Keratinocyte (primary cell): ENCODE results near the gene SLC22A12. TPM values are rescaled to one million over a fixed set of nuclear protein-coding genes. Genes with fewer than 3 reads are reported as not detected.

Source experiments
- DNase-seq: peaks from one replicate; pipeline ENCODE4 v3.0.0-alpha.2; 2011; ENCODE audit warnings: low read depth, missing footprints, low spot score
- FAIRE-seq: peaks from 2 replicates; lab custom pipeline; 2011; peaks lifted over from hg19 to GRCh38; lab: Jason Lieb, UNC
- H2AFZ ChIP-seq: 2 replicates; pipeline ENCODE4 v1.6.0; 2012; ENCODE audit warnings: low read length, control low read depth, inconsistent platforms; ENCODE audit not compliant: control insufficient read depth
- H3K27ac ChIP-seq: 2 replicates; pipeline ENCODE4 v1.5.1; 2011; ENCODE audit warnings: low read length; ENCODE audit not compliant: control insufficient read depth, insufficient read depth
- H3K27me3 ChIP-seq: 3 replicates; pipeline ENCODE4 v1.6.0; 2011; ENCODE audit warnings: low read length; ENCODE audit not compliant: control insufficient read depth, insufficient read depth; ENCODE audit errors: extremely low read depth
- H3K36me3 ChIP-seq, 2 experiments: 2 replicates in 1 of 2; 3 replicates in 1 of 2; pipeline ENCODE4 v1.5.1; 2011; ENCODE audit warnings: low read length in 2 of 2, mild to moderate bottlenecking in 1 of 2; ENCODE audit not compliant: control insufficient read depth in 2 of 2, insufficient read depth in 2 of 2; ENCODE audit errors: extremely low read depth in 1 of 2
- H3K4me1 ChIP-seq: 3 replicates; pipeline ENCODE4 v1.5.1; 2011; ENCODE audit warnings: low read length; ENCODE audit not compliant: control insufficient read depth, insufficient read depth; ENCODE audit errors: extremely low read depth
- H3K4me2 ChIP-seq: 3 replicates; pipeline ENCODE4 v1.6.0; 2011; ENCODE audit warnings: low read depth, low read length; ENCODE audit not compliant: control insufficient read depth, insufficient read depth; ENCODE audit errors: extremely low read depth
- H3K4me3 ChIP-seq, 3 experiments: fragments of 200-600 bp in 1 of 3; sonication (generic) in 1 of 3; 2 replicates in 2 of 3; 3 replicates in 1 of 3; pipeline ENCODE4 v1.5.1; 2011 to 2016; ENCODE audit warnings: low read length in 3 of 3, mild to moderate bottlenecking in 3 of 3, control low read depth in 2 of 3, inconsistent platforms in 1 of 3, low read depth in 1 of 3, mixed read lengths in 1 of 3, mixed run types in 1 of 3, moderate library complexity in 1 of 3; ENCODE audit not compliant: control insufficient read depth in 2 of 3, insufficient read depth in 2 of 3; ENCODE audit errors: extremely low read depth in 1 of 3
- H3K79me2 ChIP-seq: 2 replicates; pipeline ENCODE4 v1.6.0; 2012; ENCODE audit warnings: low read length; ENCODE audit not compliant: control insufficient read depth, insufficient read depth
- H3K9ac ChIP-seq: 3 replicates; pipeline ENCODE4 v1.6.0; 2011; ENCODE audit warnings: low read length; ENCODE audit not compliant: control insufficient read depth, insufficient read depth; ENCODE audit errors: extremely low read depth
- H3K9me1 ChIP-seq: 3 replicates; pipeline ENCODE4 v1.6.0; 2011; ENCODE audit warnings: low read length; ENCODE audit not compliant: control insufficient read depth, insufficient read depth; ENCODE audit errors: extremely low read depth
- H3K9me3 ChIP-seq: 2 replicates; pipeline ENCODE4 v1.5.1; 2012; ENCODE audit warnings: low read depth, low read length; ENCODE audit not compliant: control insufficient read depth
- H4K20me1 ChIP-seq: 3 replicates; pipeline ENCODE4 v1.6.0; 2011; ENCODE audit warnings: low read length; ENCODE audit not compliant: control insufficient read depth, insufficient read depth; ENCODE audit errors: extremely low read depth
- CTCF ChIP-seq, 3 experiments: IDR thresholded peaks in 1 of 3; conservative IDR thresholded peaks in 1 of 3; optimal IDR thresholded peaks in 1 of 3; 2 replicates in 2 of 3; 3 replicates in 1 of 3; pipeline versions ENCODE3 to v1.5.1; 2011; ENCODE audit warnings: low read length in 3 of 3, mild to moderate bottlenecking in 3 of 3, moderate library complexity in 2 of 3, control low read depth in 1 of 3, inconsistent platforms in 1 of 3; ENCODE audit not compliant: insufficient read depth in 2 of 3; ENCODE audit errors: extremely low read depth in 1 of 3
- EZH2 ChIP-seq: IDR thresholded peaks from one replicate; pipeline ENCODE4 v1.6.1; 2012; ENCODE audit warnings: inconsistent platforms, mild to moderate bottlenecking, low read length, moderate library complexity
- dilution Hi-C: fragments of 300-500 bp; cut with MboI; formaldehyde crosslinking; loops from one replicate; pipeline ENCODE4 v1.7.0; 2020; ENCODE audit warnings: low sequenced_read_pairs; ENCODE audit not compliant: extremely low pct_ligation_motif_present
- polyA plus RNA-seq, 5 experiments: library from polyadenylated mRNA; depleted of rRNA in 3 of 5; stranded (reverse) in 3 of 5; stranded (forward) in 1 of 5; unstranded in 1 of 5; fragments of >200 nt; gene quantifications; 1 replicate in 1 of 5; 2 replicates in 3 of 5; 3 replicates in 1 of 5; pipeline versions ENCODE4 v1.2.1 to v1.2.3, GENCODE V29; 2011 to 2012; ENCODE audit warnings: missing spikeins in 2 of 5, low read depth in 1 of 5, low replicate concordance in 1 of 5

Gene SLC22A12
- polyA plus RNA-seq, 1 donor (not counting 4 experiments of a cell fraction or from before 2014, with no cell fraction given): not detected

GRCh38 chr11:64577202-64577601 is 13.8 kb upstream of the SLC22A12 start:
- no peak for TF ChIP-seq CTCF (optimal IDR thresholded peaks at IDR 0.05 in 1 of 3, IDR thresholded peaks at IDR 0.05 in 1 of 3, conservative IDR thresholded peaks at IDR 0.05 in 1 of 3; ENCODE audit: extremely low read depth in 1 of 3, insufficient read depth in 2 of 3, low read length in 3 of 3)
- TF ChIP-seq EZH2: no peak
- no peaks in the 10 kb centered on the region for H3K27me3 ChIP-seq
- dilution Hi-C loops: no loop called here

GRCh38 chr11:64580412-64580811 is 10.6 kb upstream of the SLC22A12 start:
- H3K9me3 ChIP-seq: peaks cover 2% of the 10 kb centered on the region
- no peak overlapping the region for H3K27ac ChIP-seq
- no peak overlapping the region for H3K9ac ChIP-seq
- no peaks in the 10 kb centered on the region for H3K9me1 ChIP-seq
- H3K79me2 ChIP-seq: no peaks in the 10 kb centered on the region
- no peaks in the 10 kb centered on the region for H3K36me3 ChIP-seq
- H3K4me1 ChIP-seq: no peaks in the 10 kb centered on the region
- no peak overlapping the region for H3K4me3 ChIP-seq
- no peak overlapping the region for H2AFZ ChIP-seq
- dilution Hi-C loops: no loop called here
- DNase-seq (no peak), FAIRE-seq (no peak)
- no peaks in the 10 kb centered on the region for H3K27me3 ChIP-seq
- H3K4me2 ChIP-seq: no peak overlapping the region
- TF ChIP-seq CTCF (optimal IDR thresholded peaks at IDR 0.05 in 1 of 3, IDR thresholded peaks at IDR 0.05 in 1 of 3, conservative IDR thresholded peaks at IDR 0.05 in 1 of 3; ENCODE audit: extremely low read depth in 1 of 3, insufficient read depth in 2 of 3, low read length in 3 of 3): no peak
- TF ChIP-seq EZH2: no peak
- H4K20me1 ChIP-seq: no peaks in the 10 kb centered on the region

More at GRCh38 chr11:64577202-64577601, 13.8 kb upstream of the SLC22A12 start:
- Histone ChIP-seq H3K36me3 (no peaks in the 10 kb centered on the region), H4K20me1 (no peaks in the 10 kb centered on the region), H3K9me3 (peaks cover 2% of the 10 kb centered on the region), H3K4me1 (peaks cover 4% of the 10 kb centered on the region), H3K79me2 (no peaks in the 10 kb centered on the region), H3K4me2 (no peak overlapping the region), H3K9me1 (no peaks in the 10 kb centered on the region), H2AFZ (no peak overlapping the region), H3K27ac (no peak overlapping the region), H3K9ac (no peak overlapping the region), H3K4me3 (no peak overlapping the region)
- no peak for FAIRE-seq
- DNase-seq: no peak
